Measurements from ENCODE around the gene TRPC1.

Gene TRPC1

DNA sequence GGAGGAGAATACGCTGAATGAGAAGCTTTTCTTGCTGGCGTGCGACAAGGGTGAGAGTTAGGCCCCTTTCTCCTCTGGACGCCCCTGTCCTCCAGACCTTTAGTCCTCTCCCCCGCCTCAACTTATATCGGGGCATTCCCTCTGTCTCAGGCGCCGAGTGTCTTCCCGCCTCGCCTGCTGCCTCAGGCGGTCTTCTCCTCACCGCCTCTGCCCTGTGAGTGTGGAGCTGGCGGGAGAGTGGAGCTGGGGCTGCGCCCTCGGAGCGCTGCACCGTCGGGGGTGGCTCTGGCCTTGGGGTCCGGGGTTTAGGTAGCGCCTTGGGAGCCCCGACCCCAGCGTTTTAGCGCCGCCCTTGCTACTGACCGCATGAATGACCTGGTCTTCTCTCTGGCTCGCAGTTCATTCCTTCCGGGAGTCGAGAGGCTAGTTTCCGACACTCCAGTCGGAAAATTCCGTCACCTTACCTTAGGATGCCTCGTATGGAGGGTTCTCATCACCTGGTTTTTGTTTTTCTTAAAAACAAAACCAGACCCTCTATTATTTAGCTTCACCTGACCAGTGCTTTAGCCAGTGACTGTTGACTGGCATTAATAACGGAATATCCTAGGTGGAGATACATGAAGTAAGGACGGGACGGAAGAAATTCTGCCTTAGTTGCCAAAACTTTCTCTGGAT lies 985 bp downstream of the TRPC1 start (continued):
- TF ChIP-seq GLIS1 (tag by site-specific recombination; IDR thresholded peaks at IDR 0.05) (no peak; the same call in 1 of the 2 replicates), ZNF19 (tag by site-specific recombination; IDR thresholded peaks at IDR 0.05; ENCODE audit: low read depth) (no peak), ZFP3 (tag by site-specific recombination; IDR thresholded peaks at IDR 0.05; ENCODE audit: low read depth) (no peak), ZNF530 (tag by site-specific recombination; IDR thresholded peaks at IDR 0.05; ENCODE audit: low read depth) (no peak), ZNF677 (tag by site-specific recombination; IDR thresholded peaks at IDR 0.05) (no peak), ZNF621 (tag by site-specific recombination; IDR thresholded peaks at IDR 0.05) (no peak), YY2 (tag by site-specific recombination; IDR thresholded peaks at IDR 0.05) (no peak; the same call in 1 of the 2 replicates), OVOL3 (tag by site-specific recombination; IDR thresholded peaks at IDR 0.05) (no peak), ZNF747 (tag by site-specific recombination; IDR thresholded peaks at IDR 0.05) (no peak), ZNF777 (tag by site-specific recombination; IDR thresholded peaks at IDR 0.05; ENCODE audit: borderline replicate concordance) (peak; percentile 69; the same call in 1 of the 2 replicates), ZFHX2 (tag by site-specific recombination; conservative IDR thresholded peaks at IDR 0.05) (peak; percentile 34), ZNF391 (tag by site-specific recombination; IDR thresholded peaks at IDR 0.05; ENCODE audit: borderline replicate concordance, low read depth) (no peak), SP7 (tag by site-specific recombination; IDR thresholded peaks at IDR 0.05) (0 out of 2 replicates have a peak, but pooled peaks have one; percentile 10), ZNF544 (tag by site-specific recombination; IDR thresholded peaks at IDR 0.05) (no peak), ZNF837 (tag by site-specific recombination; IDR thresholded peaks at IDR 0.05) (no peak), ZNF394 (tag by site-specific recombination; IDR thresholded peaks at IDR 0.05; ENCODE audit: borderline replicate concordance) (peak; percentile 28; the same call in 1 of the 2 replicates), ZNF670 (tag by site-specific recombination; IDR thresholded peaks at IDR 0.05; ENCODE audit: low read depth) (no peak), GFI1B (tag by site-specific recombination; IDR thresholded peaks at IDR 0.05) (no peak), ZNF133 (tag by site-specific recombination; IDR thresholded peaks at IDR 0.05) (no peak), ZBTB8A (tag by site-specific recombination; IDR thresholded peaks at IDR 0.05) (peak; percentile 16; the same call in 1 of the 2 replicates), ZXDB (tag by site-specific recombination; IDR thresholded peaks at IDR 0.05) (0 out of 2 replicates have a peak, but pooled peaks have one; percentile 19), ZSCAN16 (tag by site-specific recombination; IDR thresholded peaks at IDR 0.05) (no peak), ZEB2 (tag by site-specific recombination; IDR thresholded peaks at IDR 0.05) (no peak), ZBTB17 (tag by site-specific recombination; IDR thresholded peaks at IDR 0.05) (peak; percentile 20; the same call in 1 of the 2 replicates), KLF8 (tag by site-specific recombination; IDR thresholded peaks at IDR 0.05) (peak; percentile 34; the same call in 1 of the 2 replicates), HOXC10 (CRISPR knock-in tag; IDR thresholded peaks at IDR 0.05) (no peak)
- TF ChIP-seq, protein P1, sequence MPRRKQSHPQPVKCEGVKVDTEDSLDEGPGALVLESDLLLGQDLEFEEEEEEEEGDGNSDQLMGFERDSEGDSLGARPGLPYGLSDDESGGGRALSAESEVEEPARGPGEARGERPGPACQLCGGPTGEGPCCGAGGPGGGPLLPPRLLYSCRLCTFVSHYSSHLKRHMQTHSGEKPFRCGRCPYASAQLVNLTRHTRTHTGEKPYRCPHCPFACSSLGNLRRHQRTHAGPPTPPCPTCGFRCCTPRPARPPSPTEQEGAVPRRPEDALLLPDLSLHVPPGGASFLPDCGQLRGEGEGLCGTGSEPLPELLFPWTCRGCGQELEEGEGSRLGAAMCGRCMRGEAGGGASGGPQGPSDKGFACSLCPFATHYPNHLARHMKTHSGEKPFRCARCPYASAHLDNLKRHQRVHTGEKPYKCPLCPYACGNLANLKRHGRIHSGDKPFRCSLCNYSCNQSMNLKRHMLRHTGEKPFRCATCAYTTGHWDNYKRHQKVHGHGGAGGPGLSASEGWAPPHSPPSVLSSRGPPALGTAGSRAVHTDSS (tag by site-specific recombination; IDR thresholded peaks at IDR 0.05) = no peak; the same call in 1 of the 2 replicates
- TF ChIP-seq, protein P2, sequence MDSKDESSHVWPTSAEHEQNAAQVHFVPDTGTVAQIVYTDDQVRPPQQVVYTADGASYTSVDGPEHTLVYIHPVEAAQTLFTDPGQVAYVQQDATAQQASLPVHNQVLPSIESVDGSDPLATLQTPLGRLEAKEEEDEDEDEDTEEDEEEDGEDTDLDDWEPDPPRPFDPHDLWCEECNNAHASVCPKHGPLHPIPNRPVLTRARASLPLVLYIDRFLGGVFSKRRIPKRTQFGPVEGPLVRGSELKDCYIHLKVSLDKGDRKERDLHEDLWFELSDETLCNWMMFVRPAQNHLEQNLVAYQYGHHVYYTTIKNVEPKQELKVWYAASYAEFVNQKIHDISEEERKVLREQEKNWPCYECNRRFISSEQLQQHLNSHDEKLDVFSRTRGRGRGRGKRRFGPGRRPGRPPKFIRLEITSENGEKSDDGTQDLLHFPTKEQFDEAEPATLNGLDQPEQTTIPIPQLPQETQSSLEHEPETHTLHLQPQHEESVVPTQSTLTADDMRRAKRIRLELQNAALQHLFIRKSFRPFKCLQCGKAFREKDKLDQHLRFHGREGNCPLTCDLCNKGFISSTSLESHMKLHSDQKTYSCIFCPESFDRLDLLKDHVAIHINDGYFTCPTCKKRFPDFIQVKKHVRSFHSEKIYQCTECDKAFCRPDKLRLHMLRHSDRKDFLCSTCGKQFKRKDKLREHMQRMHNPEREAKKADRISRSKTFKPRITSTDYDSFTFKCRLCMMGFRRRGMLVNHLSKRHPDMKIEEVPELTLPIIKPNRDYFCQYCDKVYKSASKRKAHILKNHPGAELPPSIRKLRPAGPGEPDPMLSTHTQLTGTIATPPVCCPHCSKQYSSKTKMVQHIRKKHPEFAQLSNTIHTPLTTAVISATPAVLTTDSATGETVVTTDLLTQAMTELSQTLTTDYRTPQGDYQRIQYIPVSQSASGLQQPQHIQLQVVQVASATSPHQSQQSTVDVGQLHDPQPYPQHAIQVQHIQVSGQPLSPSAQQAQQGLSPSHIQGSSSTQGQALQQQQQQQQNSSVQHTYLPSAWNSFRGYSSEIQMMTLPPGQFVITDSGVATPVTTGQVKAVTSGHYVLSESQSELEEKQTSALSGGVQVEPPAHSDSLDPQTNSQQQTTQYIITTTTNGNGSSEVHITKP (tag by site-specific recombination; IDR thresholded peaks at IDR 0.05) = no peak
- TF ChIP-seq, protein P3, sequence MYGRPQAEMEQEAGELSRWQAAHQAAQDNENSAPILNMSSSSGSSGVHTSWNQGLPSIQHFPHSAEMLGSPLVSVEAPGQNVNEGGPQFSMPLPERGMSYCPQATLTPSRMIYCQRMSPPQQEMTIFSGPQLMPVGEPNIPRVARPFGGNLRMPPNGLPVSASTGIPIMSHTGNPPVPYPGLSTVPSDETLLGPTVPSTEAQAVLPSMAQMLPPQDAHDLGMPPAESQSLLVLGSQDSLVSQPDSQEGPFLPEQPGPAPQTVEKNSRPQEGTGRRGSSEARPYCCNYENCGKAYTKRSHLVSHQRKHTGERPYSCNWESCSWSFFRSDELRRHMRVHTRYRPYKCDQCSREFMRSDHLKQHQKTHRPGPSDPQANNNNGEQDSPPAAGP (tag by site-specific recombination; IDR thresholded peaks at IDR 0.05) = 0 out of 2 replicates have a peak, but pooled peaks have one; percentile 29
- TF ChIP-seq, protein P4, sequence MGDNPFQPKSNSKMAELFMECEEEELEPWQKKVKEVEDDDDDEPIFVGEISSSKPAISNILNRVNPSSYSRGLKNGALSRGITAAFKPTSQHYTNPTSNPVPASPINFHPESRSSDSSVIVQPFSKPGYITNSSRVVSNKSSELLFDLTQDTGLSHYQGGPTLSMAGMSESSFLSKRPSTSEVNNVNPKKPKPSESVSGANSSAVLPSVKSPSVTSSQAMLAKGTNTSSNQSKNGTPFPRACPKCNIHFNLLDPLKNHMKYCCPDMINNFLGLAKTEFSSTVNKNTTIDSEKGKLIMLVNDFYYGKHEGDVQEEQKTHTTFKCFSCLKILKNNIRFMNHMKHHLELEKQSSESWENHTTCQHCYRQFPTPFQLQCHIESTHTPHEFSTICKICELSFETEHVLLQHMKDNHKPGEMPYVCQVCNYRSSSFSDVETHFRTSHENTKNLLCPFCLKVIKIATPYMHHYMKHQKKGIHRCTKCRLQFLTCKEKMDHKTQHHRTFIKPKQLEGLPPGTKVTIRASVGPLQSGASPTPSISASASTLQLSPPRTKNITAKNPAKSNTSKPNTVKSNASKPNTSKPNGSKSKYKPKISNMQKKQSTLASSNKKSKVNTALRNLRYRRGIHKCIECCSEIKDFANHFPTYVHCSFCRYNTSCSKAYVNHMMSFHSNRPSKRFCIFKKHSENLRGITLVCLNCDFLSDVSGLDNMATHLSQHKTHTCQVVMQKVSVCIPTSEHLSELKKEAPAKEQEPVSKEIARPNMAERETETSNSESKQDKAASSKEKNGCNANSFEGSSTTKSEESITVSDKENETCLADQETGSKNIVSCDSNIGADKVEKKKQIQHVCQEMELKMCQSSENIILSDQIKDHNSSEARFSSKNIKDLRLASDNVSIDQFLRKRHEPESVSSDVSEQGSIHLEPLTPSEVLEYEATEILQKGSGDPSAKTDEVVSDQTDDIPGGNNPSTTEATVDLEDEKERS (tag by site-specific recombination; IDR thresholded peaks at IDR 0.05) = no peak
- TF ChIP-seq, protein P5, sequence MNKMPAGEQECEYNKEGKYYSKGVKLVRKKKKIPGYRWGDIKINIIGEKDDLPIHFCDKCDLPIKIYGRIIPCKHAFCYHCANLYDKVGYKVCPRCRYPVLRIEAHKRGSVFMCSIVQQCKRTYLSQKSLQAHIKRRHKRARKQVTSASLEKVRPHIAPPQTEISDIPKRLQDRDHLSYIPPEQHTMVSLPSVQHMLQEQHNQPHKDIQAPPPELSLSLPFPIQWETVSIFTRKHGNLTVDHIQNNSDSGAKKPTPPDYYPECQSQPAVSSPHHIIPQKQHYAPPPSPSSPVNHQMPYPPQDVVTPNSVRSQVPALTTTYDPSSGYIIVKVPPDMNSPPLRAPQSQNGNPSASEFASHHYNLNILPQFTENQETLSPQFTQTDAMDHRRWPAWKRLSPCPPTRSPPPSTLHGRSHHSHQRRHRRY (tag by site-specific recombination; IDR thresholded peaks at IDR 0.05) = no peak
